H9 (cell line): ENCODE data around the gene BRSK2. TPM values are rescaled to one million over a fixed set of nuclear protein-coding genes. Genes with fewer than 3 reads are reported as not detected.

Source experiments
- DNase-seq: peaks from one replicate; pipeline ENCODE4 v3.0.0-alpha.2; 2017
- H2AFZ ChIP-seq: one replicate; pipeline ENCODE4 v1.6.1; 2013; ENCODE audit warnings: mild to moderate bottlenecking, low read length, control low read depth, moderate library complexity
- H2AK5ac ChIP-seq: 2 replicates; pipeline ENCODE4 v1.6.1; 2013; ENCODE audit warnings: low read length, control low read depth, mixed read lengths; ENCODE audit not compliant: insufficient read length
- H2BK120ac ChIP-seq: one replicate; pipeline ENCODE4 v1.6.1; 2013; ENCODE audit warnings: low read depth, mild to moderate bottlenecking, low read length, control low read depth, inconsistent platforms; ENCODE audit not compliant: poor library complexity, severe bottlenecking
- H2BK12ac ChIP-seq: 2 replicates; pipeline ENCODE4 v1.6.1; 2013; ENCODE audit warnings: low read length, control low read depth, mixed read lengths, low read depth; ENCODE audit not compliant: insufficient read length
- H2BK15ac ChIP-seq: 2 replicates; pipeline ENCODE4 v1.6.1; 2013; ENCODE audit warnings: low read depth, low read length, control low read depth
- H2BK20ac ChIP-seq: one replicate; pipeline ENCODE4 v1.6.1; 2013; ENCODE audit warnings: low read depth, mild to moderate bottlenecking, low read length, control low read depth, inconsistent platforms; ENCODE audit not compliant: poor library complexity, severe bottlenecking
- H2BK5ac ChIP-seq: 2 replicates; pipeline ENCODE4 v1.6.1; 2013; ENCODE audit warnings: low read length, control low read depth, mixed read lengths; ENCODE audit not compliant: insufficient read length
- H3K14ac ChIP-seq: 2 replicates; pipeline ENCODE4 v1.6.1; 2013; ENCODE audit warnings: low read length, control low read depth; ENCODE audit not compliant: insufficient read depth
- H3K18ac ChIP-seq: 2 replicates; pipeline ENCODE4 v1.6.1; 2013; ENCODE audit warnings: low read depth, mild to moderate bottlenecking, mixed read lengths, low read length, control low read depth; ENCODE audit not compliant: insufficient read length
- H3K23ac ChIP-seq: 2 replicates; pipeline ENCODE4 v1.6.1; 2013; ENCODE audit warnings: low read length, control low read depth, mixed read lengths, low read depth; ENCODE audit not compliant: insufficient read length
- H3K23me2 ChIP-seq: 2 replicates; pipeline ENCODE4 v1.6.1; 2013; ENCODE audit warnings: low read depth, mild to moderate bottlenecking, mixed read lengths, low read length, control low read depth; ENCODE audit not compliant: insufficient read length, poor library complexity, severe bottlenecking
- H3K27ac ChIP-seq: 2 replicates; pipeline ENCODE4 v1.5.1; 2013; ENCODE audit warnings: low read length, control low read depth, mixed read lengths, low read depth; ENCODE audit not compliant: insufficient read length
- H3K27me3 ChIP-seq: 2 replicates; pipeline ENCODE4 v1.6.1; 2013; ENCODE audit warnings: low read length, control low read depth, inconsistent platforms; ENCODE audit not compliant: insufficient read depth
- H3K4ac ChIP-seq: 2 replicates; pipeline ENCODE4 v1.6.1; 2013; ENCODE audit warnings: low read depth, mild to moderate bottlenecking, control low read depth, inconsistent platforms, low read length, moderate library complexity
- H3K4me1 ChIP-seq: 2 replicates; pipeline ENCODE4 v1.6.1; 2013; ENCODE audit warnings: low read length, control low read depth, inconsistent platforms; ENCODE audit not compliant: insufficient read depth
- H3K4me2 ChIP-seq: 2 replicates; pipeline ENCODE4 v1.6.1; 2013; ENCODE audit warnings: low read length, control low read depth, mixed read lengths; ENCODE audit not compliant: insufficient read length, insufficient read depth
- H3K56ac ChIP-seq: 2 replicates; pipeline ENCODE4 v1.6.1; 2013; ENCODE audit warnings: low read depth, mild to moderate bottlenecking, mixed read lengths, low read length, control low read depth; ENCODE audit not compliant: insufficient read length
- H3K79me1 ChIP-seq: 2 replicates; pipeline ENCODE4 v1.6.1; 2013; ENCODE audit warnings: low read depth, mild to moderate bottlenecking, moderate library complexity, low read length, control low read depth, inconsistent platforms; ENCODE audit not compliant: insufficient read depth, poor library complexity, severe bottlenecking
- H3K79me2 ChIP-seq: 2 replicates; pipeline ENCODE4 v1.6.1; 2013; ENCODE audit warnings: low read length, control low read depth, inconsistent platforms; ENCODE audit not compliant: insufficient read depth
- H3K9ac ChIP-seq: 2 replicates; pipeline ENCODE4 v1.6.1; 2013; ENCODE audit warnings: low read length, control low read depth, mixed read lengths; ENCODE audit not compliant: insufficient read length; ENCODE audit errors: extremely low read depth
- H3K9me3 ChIP-seq: one replicate; pipeline ENCODE4 v1.6.1; 2013; ENCODE audit warnings: low read depth, low read length, inconsistent platforms; ENCODE audit not compliant: control insufficient read depth
- H3T11ph ChIP-seq: one replicate; pipeline ENCODE4 v1.6.1; 2013; ENCODE audit warnings: mild to moderate bottlenecking, low read length, control low read depth, inconsistent platforms
- H4K20me1 ChIP-seq: one replicate; pipeline ENCODE4 v1.6.1; 2013; ENCODE audit not compliant: control insufficient read depth, insufficient read length, insufficient read depth
- H4K5ac ChIP-seq: 2 replicates; pipeline ENCODE4 v1.6.1; 2013; ENCODE audit warnings: low read depth, mild to moderate bottlenecking, mixed read lengths, low read length, control low read depth; ENCODE audit not compliant: insufficient read length
- H4K8ac ChIP-seq: replicated peaks from 2 replicates; pipeline ENCODE4 v1.6.1; 2013; ENCODE audit warnings: low read length, control low read depth, mixed read lengths, low read depth; ENCODE audit not compliant: insufficient read length
- H4K91ac ChIP-seq: 2 replicates; pipeline ENCODE4 v1.6.1; 2013; ENCODE audit warnings: low read depth, mild to moderate bottlenecking, moderate library complexity, mixed read lengths, low read length, control low read depth; ENCODE audit not compliant: insufficient read length
- H3K27ac Mint-ChIP-seq, 3 experiments: 2 replicates in 2 of 3; 3 replicates in 1 of 3; pipeline ENCODE4 v1.8.0; 2020 to 2021; ENCODE audit warnings: mixed read lengths in 3 of 3, mild to moderate bottlenecking in 1 of 3, moderate library complexity in 1 of 3
- H3K27me3 Mint-ChIP-seq: 2 replicates; pipeline ENCODE4 v1.8.0; 2021; ENCODE audit warnings: low read depth, mild to moderate bottlenecking, moderate library complexity, mixed read lengths
- H3K36me3 Mint-ChIP-seq, 3 experiments: 2 replicates in 2 of 3; 3 replicates in 1 of 3; pipeline ENCODE4 v1.8.0; 2020 to 2021; ENCODE audit warnings: low read depth in 3 of 3, mixed read lengths in 3 of 3; ENCODE audit not compliant: insufficient read depth in 1 of 3
- H3K4me1 Mint-ChIP-seq, 2 experiments: 2 replicates each; pipeline ENCODE4 v1.8.0; 2020; ENCODE audit warnings: mixed read lengths in 2 of 2
- H3K4me3 Mint-ChIP-seq, 2 experiments: 2 replicates in 1 of 2; 3 replicates in 1 of 2; pipeline ENCODE4 v1.8.0; 2020 to 2021; ENCODE audit warnings: mild to moderate bottlenecking in 2 of 2, mixed read lengths in 2 of 2, moderate library complexity in 1 of 2
- H3K9me3 Mint-ChIP-seq, 2 experiments: 2 replicates in 1 of 2; 3 replicates in 1 of 2; pipeline ENCODE4 v1.8.0; 2020; ENCODE audit warnings: mild to moderate bottlenecking in 2 of 2, mixed read lengths in 2 of 2, moderate library complexity in 1 of 2
- CTCF ChIP-seq: fragments of 200-600 bp; sonication (generic); conservative IDR thresholded peaks from 3 replicates; pipeline ENCODE4 v1.8.0; 2021; ENCODE audit warnings: antibody characterized with exemption, mild to moderate bottlenecking
- WGBS: extraction: QIAGEN DNeasy Blood & Tissue Kit; methylation state at CpG from one replicate; pipeline ENCODE4 v1.1.7; 2013; ENCODE audit warnings: missing lambda C conversion rate, low lambda C conversion rate, mixed read lengths; ENCODE audit not compliant: insufficient read length; ENCODE audit errors: extremely low coverage; 5-methylcytosine and 5-hydroxymethylcytosine counted together
- total RNA-seq: library from RNA; stranded (reverse); gene quantifications from 2 replicates; pipeline ENCODE4 v1.2.1, GENCODE V29; 2021

Gene BRSK2
- total RNA-seq, 1 experiment from 2014 or later = 28.4 TPM

GRCh38 chr11:1395773-1396374 lies 6.1 kb downstream of the BRSK2 start:
- Mint-ChIP-seq H3K27ac (peak overlapping the region in 2 of 3 experiments; percentile 28 to 90; a peak in 3 of 7 replicates), H3K9me3 (peaks cover 0 to 4% of the 10 kb centered on the region in 2 experiments; a peak in 3 of 5 replicates), H3K27me3 (peaks cover 2% of the 10 kb centered on the region; the same call in 1 of the 2 replicates), H3K4me3 (no peak overlapping the region), H3K36me3 (peaks cover 5 to 15% (median 12%) of the 10 kb centered on the region in 3 experiments; a peak in 5 of 7 replicates), H3K4me1 (peaks cover 9 to 10% of the 10 kb centered on the region in 2 experiments)
- Histone ChIP-seq H3K18ac (no peak overlapping the region), H4K5ac (no peak overlapping the region), H3K4me2 (no peak overlapping the region), H2BK15ac (no peak overlapping the region), H3K23ac (no peak overlapping the region), H3K14ac (no peak overlapping the region), H4K20me1 (peaks cover 2% of the 10 kb centered on the region), H3K4ac (no peak overlapping the region), H3K9ac (no peak overlapping the region), H3K79me2 (peaks cover 25% of the 10 kb centered on the region; the same call in 1 of the 2 replicates), H2AK5ac (no peak overlapping the region), H4K8ac (no peak overlapping the region), H3K27ac (no peak overlapping the region), H2BK12ac (no peak overlapping the region), H3K27me3 (no peaks in the 10 kb centered on the region), H2BK5ac (no peak overlapping the region), H4K91ac (no peak overlapping the region), H2AFZ (no peak overlapping the region), H3K4me1 (no peaks in the 10 kb centered on the region), H3T11ph (no peak overlapping the region), H2BK120ac (no peak overlapping the region), H3K9me3 (no peaks in the 10 kb centered on the region), H3K23me2 (peaks cover 4% of the 10 kb centered on the region), H3K56ac (no peak overlapping the region), H3K79me1 (peaks cover 7% of the 10 kb centered on the region), H2BK20ac (no peak overlapping the region)
- TF ChIP-seq CTCF = no peak
- no CpG with 5 or more reads among the region's 19 CpGs for WGBS
- DNase-seq = no peak
